COLO829 (cell line): ENCODE results near the gene SLC7A1.

Source experiments
- DNase-seq: peaks from one replicate; pipeline ENCODE4 v3.0.0; 2012; ENCODE audit warnings: low spot score

SLC7A1 gene

DNA sequence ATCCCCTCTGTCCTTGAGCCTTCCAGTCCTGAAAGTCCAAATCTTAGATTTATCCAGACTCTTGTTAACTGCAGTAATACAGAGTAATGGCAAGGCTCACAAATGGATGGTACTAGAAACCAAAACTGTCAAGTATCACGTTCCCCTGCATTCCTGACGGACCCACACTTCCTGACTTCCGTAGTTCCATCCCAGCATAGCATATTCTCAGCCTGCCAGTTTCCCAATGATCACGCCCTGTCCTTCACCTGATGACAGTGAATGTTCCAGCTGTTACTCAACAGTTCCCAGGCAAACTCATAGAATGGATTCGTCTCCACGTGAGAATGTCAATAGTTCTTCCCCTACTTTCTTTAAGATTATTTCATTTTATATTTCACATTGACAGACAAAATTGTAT lies 33.6 kb downstream of the SLC7A1 start:
- DNase-seq = no peak

GRCh38 chr13:29556742-29557141 lies 38.7 kb downstream of the SLC7A1 start:
- no peak for DNase-seq

DNA sequence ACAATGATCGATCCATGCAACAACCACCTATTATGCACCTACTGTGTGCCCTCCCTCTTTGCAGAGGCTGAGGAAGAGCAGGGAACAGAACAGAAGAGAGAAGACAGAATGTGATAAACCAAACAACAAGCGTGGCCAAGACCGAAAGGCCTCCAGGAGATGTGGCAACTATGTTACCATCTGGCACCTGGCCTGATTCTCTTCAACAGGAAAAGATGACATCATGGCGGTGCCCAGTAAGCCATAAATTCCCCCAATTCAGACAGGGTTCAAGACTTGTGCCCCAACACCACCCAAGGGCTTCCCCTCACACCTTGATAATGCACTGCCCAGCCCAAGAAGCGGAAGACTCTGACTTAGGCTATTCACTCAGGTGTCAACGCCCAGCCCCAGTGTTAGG lies 44.3 kb downstream of the SLC7A1 start:
- no peak for DNase-seq

GRCh38 chr13:29550430-29550988 lies 45.0 kb downstream of the SLC7A1 start:
- no peak for DNase-seq

DNA sequence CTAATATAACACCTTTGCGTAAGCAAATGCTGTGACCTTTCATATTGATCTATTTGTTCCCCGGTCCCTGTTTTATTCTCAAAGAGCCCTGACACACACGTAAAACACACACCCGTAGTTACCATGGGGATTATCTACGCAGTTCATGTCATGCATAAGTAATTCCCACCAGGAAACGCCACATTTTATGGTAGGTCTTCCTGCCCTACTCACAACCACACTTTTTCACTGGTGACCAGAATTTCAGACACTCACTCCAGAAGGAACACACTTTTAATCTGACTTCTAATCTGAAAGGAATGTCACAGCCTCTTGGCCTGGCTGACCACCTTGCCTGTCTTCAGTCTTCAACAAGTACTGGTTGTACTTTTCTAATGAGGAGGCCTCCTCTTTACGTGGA lies 46.8 kb downstream of the SLC7A1 start:
- no peak for DNase-seq

GRCh38 chr13:29547153-29547552 lies 48.3 kb downstream of the SLC7A1 start:
- no peak for DNase-seq

DNA sequence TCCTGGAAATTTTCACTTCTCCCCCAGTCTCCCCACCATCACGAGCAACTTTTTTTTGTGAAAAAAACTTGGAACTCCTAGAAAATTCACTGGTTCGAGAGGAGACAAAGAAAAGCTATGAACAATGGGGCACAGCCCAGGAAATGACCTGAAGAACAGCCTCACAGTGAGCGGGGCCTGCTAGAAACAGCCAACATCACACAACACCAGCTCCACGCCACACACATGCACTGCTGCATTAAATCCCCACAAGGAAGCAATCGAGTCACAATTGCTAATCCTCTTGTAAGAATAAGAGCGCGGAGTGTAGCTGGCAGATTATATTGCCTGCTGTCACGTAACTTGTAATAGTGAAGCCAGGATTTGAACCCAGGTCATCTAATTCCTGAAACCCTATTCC lies 48.8 kb downstream of the SLC7A1 start:
- no peak for DNase-seq

- no peak for DNase-seq
These were observed 49.5 kb downstream of the SLC7A1 start for GRCh38 chr13:29545988-29546387.

DNA sequence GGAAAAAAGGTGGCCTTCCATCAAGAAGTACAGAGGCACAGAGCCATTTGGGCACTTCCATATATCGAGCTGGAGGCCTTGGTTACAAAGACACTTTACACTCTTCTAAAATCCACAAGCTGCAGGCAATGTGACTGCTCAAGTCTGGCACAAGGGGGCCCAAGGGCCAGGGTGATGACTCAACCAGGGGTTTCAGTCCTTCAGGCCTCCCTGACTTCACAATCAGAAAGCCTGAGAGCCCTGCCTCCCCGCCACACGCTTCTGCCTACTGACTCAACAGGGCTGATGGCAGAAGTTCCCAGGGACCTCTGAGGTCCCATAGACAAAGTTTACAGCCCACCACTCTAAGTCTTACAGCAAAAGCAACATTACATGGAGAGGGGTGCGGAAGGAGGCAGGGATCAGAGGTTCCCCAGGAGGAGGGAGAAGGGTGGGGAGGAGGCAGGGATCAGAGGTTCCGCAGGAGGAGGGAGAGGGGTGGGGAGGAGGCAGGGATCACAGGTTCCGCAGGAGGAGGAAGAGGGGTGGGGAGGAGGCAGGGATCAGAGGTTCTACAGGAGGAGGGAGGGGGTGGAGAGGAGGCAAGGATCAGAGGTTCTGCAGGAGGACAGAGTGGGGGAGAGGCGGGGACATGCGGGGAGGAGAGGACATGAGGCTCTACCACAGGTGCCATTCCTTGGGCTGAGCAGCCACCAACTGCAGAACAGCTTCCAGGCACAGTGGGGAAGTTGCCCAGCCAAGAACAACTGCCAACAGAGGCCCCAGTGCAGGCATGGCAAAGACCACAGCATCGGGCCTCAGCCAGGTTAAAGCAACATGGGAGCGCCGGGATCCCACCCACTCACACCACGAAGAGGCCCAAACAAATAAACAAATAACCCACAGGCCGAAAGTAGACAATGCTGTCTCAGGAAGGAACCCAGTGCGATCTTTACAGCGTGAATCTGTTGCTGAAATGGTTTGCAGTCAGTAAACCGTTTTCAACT lies 52.0 kb downstream of the SLC7A1 start:
- no peak for DNase-seq

DNA sequence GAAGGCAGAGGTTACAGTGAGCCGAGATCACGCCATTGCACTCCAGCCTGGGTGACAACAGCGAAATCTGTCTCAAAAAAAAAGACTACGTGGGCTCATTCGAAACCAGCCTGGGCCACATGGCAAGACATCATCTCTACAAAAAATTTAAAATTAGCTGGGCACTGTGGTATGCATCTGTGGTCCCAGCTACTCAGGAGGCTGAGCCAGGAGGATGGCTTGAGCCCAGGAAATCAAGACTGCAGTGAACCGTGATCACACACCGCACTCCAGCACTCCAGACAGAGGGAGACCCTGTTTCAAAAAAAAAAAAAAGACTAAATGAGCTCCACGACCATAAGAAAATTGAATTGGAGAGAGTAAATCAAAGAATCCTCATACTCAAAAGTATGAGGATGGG lies 53.1 kb downstream of the SLC7A1 start:
- no peak for DNase-seq

GRCh38 chr13:29541400-29541799 lies 54.1 kb downstream of the SLC7A1 start:
- no peak for DNase-seq

- no peak for DNase-seq
These were observed 54.7 kb downstream of the SLC7A1 start for GRCh38 chr13:29540799-29541198.

DNA sequence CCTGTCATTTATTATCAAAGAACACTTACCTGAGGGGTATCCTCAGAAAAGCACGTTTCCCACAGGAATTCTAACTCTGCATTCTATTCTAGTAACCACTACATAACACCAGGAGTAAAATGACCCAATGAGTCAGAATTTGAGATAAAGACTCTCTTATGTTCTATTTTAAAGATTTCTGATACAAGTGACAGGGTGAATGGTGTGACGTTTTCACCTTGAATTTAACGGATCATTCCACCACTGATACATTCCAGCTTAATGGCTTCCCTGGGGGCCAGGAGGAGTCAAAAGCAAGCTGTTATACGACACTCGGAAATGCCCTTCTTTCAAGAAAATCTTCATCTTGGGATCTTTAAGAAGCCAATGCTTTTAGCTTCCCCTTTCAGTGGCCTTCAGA lies 55.2 kb downstream of the SLC7A1 start:
- no peak for DNase-seq

DNA sequence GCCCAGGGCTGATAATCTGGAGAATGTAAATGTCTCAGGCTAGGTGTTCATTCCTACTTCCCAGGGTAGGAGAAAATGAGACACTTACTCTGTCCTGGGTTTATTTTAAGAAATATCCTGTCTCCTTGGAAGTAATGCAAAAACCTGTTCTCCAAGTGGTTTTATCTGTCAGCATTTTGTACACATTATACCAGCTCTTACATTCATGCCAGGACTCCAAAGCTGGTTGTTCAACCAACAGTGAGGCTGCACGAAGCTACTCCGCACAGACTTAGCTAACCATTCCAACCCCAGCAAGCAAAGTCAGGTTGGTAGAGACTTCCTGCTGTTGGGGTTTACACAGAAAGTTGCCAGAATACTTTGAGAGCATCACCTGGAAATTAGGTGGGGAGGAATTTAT lies 55.6 kb downstream of the SLC7A1 start:
- no peak for DNase-seq

DNA sequence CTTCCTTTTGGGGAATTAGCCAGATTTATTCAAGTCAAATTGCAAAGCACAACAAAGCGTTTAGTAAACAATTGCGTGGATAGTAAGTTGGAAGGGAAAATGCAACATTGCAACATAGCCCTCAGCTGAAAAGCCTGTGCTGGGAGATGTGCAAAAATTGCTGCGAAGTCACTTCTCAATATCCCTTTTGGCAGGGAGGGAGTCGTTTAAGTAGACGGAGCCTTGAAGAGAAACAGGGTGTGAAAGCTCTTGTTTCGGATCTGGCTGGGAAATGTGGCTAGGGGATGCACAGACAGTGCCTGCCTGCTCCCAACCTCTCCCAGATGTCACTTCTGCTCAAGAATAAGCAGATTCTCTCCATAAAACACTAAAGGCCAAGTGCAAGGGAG lies 56.8 kb downstream of the SLC7A1 start:
- no peak for DNase-seq

DNA sequence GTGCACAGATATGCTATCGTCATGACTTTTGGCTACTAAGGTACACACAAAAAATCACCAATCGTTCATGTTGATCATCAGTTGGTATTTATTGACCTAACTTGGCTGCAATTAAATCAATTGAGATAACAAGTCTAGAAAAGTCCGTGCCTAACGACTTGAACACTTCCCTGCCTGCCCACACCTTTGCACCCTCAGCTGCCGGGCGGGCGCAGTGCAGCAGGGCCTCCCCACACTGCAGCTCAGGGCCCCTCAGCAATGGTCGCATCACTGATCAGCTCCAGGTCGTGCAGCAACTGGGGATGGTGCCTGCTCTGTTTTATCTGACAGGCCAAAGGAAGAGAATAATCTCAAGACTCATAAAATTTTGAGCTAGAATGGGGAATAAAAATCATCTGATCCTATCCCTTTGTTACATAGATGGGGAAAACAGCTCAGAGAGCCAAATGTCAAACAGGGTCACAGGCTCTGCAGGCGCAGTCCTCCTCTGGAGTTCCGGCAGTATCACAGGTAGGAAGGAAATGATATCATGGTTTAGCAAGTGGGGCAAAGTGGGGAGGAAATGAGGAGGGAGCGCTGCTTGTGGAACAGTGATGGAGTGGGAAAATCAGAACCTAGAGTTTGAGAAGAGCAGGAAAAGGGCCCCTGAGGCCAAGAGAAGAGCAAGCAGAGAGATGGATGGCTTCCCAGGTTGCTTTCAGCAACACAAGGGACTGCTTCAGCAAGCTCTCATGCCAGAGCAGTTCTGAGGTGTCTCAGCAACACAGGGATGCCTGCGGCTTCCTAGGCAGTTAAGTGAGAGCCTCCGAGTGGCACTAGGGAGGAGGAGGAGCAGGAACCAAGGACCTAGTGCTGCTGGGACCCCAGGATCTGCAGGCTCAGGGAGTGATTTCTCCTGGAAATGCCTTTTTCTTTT lies 57.5 kb downstream of the SLC7A1 start:
- no peak for DNase-seq

DNA sequence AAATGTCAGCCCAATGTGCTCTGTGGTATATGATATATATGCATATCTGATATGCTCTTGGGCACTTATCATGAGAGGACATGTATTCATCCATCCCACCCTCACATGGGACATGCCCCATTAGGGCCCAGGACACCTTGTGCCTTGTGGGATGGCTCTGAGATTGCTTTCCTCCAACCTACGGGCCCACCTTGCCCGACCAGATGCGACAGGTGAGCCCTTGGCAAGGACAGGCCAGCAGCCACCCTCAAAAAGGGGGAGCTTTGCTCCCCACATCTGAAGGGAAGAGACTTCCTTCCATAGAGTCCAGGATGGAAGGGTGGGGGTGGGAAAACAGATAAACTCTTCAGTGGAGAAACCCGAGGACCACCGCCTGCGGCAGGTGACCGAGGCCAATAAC lies 58.6 kb downstream of the SLC7A1 start:
- DNase-seq = no peak

DNA sequence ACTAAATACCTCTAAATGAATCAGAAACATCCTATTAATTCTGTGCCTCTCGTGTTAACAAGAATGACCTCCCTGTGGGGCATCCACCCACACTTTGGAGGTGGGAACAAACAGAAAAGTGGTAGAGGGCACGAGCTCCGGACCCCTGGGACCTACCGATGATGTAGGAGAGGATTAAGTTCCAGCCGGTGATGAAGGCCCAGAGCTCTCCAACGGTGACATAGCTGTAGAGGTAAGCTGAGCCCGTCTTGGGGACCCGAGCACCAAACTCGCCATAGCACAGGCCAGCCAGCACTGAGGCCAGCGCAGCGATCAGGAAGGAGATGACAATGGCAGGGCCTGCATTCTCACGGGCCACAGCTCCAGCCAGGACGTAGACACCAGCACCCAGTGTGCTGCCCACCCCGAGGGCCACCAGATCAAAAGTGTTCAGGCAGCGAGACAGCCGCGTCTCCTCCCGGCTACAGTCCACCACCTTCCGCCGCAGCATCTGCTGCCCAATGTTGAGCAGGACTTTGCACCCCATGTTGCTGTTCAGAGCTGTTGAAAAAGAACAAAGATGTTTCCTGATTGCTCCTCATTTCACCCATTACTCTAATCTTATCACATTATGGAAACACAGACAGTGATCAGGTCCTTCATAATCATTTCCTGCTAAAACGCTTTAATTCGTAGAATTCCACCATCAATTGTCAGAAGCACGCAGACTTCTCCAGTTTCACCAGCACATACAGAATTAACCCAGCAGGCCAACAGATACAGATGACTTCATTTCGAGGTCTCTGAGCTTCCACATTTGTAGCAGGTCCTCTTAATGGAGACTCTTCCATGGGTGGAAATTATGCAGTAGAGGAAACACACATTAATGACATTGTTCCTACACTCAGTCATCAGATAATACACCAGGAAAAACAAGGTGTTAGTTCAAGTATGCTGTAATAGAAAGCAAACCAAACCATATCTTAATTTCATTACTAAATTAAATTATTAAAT lies 59.5 kb downstream of the SLC7A1 start:
- DNase-seq = no peak

GRCh38 chr13:29534083-29534482 lies 61.4 kb downstream of the SLC7A1 start:
- DNase-seq = no peak

- no peak for DNase-seq
These were observed 62.7 kb downstream of the SLC7A1 start for GRCh38 chr13:29532821-29533220.

- no peak for DNase-seq
These were observed 63.4 kb downstream of the SLC7A1 start for GRCh38 chr13:29532116-29532515.
